Jurkat, Clone E6-1 (cell line): ENCODE data around the gene ZNF148.
A peak's percentile ranks its signal among the peaks of the same experiment; 100 is the strongest.

Experiments used
- DNase-seq: peaks from one replicate; pipeline ENCODE4 v3.0.0-alpha.2; 2011; ENCODE audit warnings: low read depth, low spot score
- H3K4me3 ChIP-seq: 2 replicates; pipeline ENCODE4 v1.5.1; 2011; ENCODE audit warnings: mild to moderate bottlenecking, low read length, control low read depth, moderate library complexity

The ZNF148 gene

GRCh38 chr3:125211523-125212090 is 163.5 kb downstream of the ZNF148 start:
- no peak overlapping the region for H3K4me3 ChIP-seq

GRCh38 chr3:125207949-125208568 is 167.1 kb downstream of the ZNF148 start:
- no peak overlapping the region for H3K4me3 ChIP-seq

More at GRCh38 chr3:125211523-125212090, 163.5 kb downstream of the ZNF148 start:
- no peak for DNase-seq

GRCh38 chr3:125207507-125207906 is 167.6 kb downstream of the ZNF148 start:
- DNase-seq = no peak
- H3K4me3 ChIP-seq = no peak overlapping the region

More at GRCh38 chr3:125207949-125208568, 167.1 kb downstream of the ZNF148 start:
- no peak for DNase-seq

- no peak for DNase-seq
- no peak overlapping the region for H3K4me3 ChIP-seq
Measured at GRCh38 chr3:125206934-125207333, 168.2 kb downstream of the ZNF148 start.

- no peak for DNase-seq
- no peak overlapping the region for H3K4me3 ChIP-seq
Measured at GRCh38 chr3:125203731-125204130, 171.4 kb downstream of the ZNF148 start.

GRCh38 chr3:125202197-125202596 is 172.9 kb downstream of the ZNF148 start:
- peak; percentile 6 for DNase-seq
- H3K4me3 ChIP-seq = no peak overlapping the region

GRCh38 chr3:125200731-125201139 is 174.4 kb downstream of the ZNF148 start:
- no peak for DNase-seq
- H3K4me3 ChIP-seq = no peak overlapping the region

- DNase-seq = no peak
- H3K4me3 ChIP-seq = no peak overlapping the region
Measured at GRCh38 chr3:125194849-125195601, 180.1 kb downstream of the ZNF148 start.

- no peak overlapping the region for H3K4me3 ChIP-seq
- DNase-seq = no peak
Measured at GRCh38 chr3:125194061-125194848, 180.9 kb downstream of the ZNF148 start.

GRCh38 chr3:125192190-125193035 is 182.7 kb downstream of the ZNF148 start:
- H3K4me3 ChIP-seq = no peak overlapping the region
- DNase-seq = no peak

GRCh38 chr3:125191730-125192129 is 183.4 kb downstream of the ZNF148 start:
- no peak overlapping the region for H3K4me3 ChIP-seq
- DNase-seq = no peak

GRCh38 chr3:125191256-125191655 is 183.9 kb downstream of the ZNF148 start:
- DNase-seq = no peak
- H3K4me3 ChIP-seq = no peak overlapping the region

- no peak overlapping the region for H3K4me3 ChIP-seq
- no peak for DNase-seq
Measured at GRCh38 chr3:125190786-125191185, 184.3 kb downstream of the ZNF148 start.

- DNase-seq = no peak
- H3K4me3 ChIP-seq = no peak overlapping the region
Measured at GRCh38 chr3:125189378-125190165, 185.6 kb downstream of the ZNF148 start.

- H3K4me3 ChIP-seq = no peak overlapping the region
- no peak for DNase-seq
Measured at GRCh38 chr3:125188955-125189354, 186.2 kb downstream of the ZNF148 start.

GRCh38 chr3:125187599-125187910 is 187.6 kb downstream of the ZNF148 start:
- DNase-seq = no peak

GRCh38 chr3:125186800-125187598 is 188.1 kb downstream of the ZNF148 start:
- DNase-seq = no peak

More at GRCh38 chr3:125187599-125187910, 187.6 kb downstream of the ZNF148 start:
- H3K4me3 ChIP-seq = no peak overlapping the region

More at GRCh38 chr3:125186800-125187598, 188.1 kb downstream of the ZNF148 start:
- no peak overlapping the region for H3K4me3 ChIP-seq
